Erythroblast (primary cell): ENCODE results near the gene ZFHX3.

ENCODE experiments used
- GATA1 ChIP-seq: IDR thresholded peaks from 2 replicates; pipeline ENCODE4 v1.6.1; 2011; ENCODE audit warnings: low read depth, mild to moderate bottlenecking, control low read depth, low read length, moderate library complexity
- POLR2A ChIP-seq: IDR thresholded peaks from 2 replicates; pipeline ENCODE4 v1.6.1; 2011; ENCODE audit warnings: mild to moderate bottlenecking, low read length

DNA sequence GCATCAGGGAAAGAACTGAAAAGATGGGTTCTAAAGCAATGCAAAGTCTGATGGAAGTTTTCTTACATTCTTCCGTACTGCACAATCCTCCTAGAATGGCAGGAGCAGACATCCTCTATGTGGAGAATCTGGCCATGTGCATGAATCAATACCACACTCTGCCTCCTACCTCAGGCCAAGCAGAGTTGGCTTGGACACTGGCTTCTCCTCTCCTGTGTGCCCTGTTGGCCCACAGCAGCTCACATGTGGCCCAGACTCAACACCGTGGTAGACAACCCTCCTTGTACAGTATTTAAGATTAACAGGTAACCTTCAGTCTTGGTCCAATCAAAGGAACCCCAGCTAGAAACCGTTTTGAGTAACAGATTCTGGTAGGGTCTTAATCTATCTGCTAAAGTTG is 101.9 kb downstream of the ZFHX3 start:
- TF ChIP-seq POLR2A (no peak), GATA1 (no peak)
